AG09319 (cell line): ENCODE measurements around the gene SYNGR3.

Source experiments
- DNase-seq: peaks from one replicate; pipeline ENCODE4 v3.0.0-alpha.2; 2010; ENCODE audit warnings: low read depth; ENCODE audit errors: extremely low read depth
- TF ChIP-seq, protein P1 (sequence below): IDR thresholded peaks from 2 replicates; pipeline ENCODE4 v1.5.1; 2011; ENCODE audit warnings: low read depth, mild to moderate bottlenecking, inconsistent platforms, low read length, moderate library complexity

SYNGR3 gene

DNA sequence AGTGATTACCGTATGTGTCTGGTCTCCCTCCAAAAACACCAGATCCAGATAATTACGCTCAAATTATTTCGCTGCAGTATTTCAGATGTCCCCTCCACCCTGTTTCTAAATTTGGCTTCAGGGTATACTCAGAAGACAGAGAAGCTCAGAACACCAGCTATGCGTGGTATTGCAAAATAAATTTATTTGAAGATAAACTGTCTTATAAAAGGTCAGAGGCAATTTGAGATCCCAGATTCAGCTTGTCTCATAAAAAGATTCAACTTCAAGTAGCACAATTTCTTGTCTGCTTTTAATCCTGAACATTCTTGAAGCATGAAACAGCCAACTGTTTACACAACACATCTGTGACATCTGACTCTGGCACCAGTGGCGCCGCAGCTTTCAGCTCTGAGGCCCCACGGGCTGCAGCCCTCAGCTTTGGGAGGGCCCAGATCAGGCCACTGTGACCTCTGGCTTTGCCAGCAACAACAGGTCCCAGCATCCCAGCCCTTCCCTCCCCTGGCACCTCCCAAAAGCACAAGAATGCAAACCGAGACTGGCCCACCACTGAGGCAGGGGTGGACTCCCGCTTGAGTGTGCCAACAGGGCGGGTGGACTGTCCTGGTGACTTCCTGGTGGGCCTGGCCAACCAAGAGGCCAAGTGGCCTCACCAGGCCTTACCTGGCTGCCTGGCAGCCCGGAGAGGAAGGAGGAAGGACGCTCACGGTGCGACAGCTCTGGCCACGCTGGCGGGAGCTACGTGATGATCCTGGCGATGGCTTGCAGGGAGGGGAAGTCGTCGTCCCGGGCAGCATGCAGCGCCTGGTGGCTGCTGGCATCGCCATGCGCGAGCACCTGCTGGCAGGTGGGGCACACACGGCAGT lies 8.0 kb downstream of the SYNGR3 start:
- peak; percentile 61 for DNase-seq
- TF ChIP-seq, protein P1, sequence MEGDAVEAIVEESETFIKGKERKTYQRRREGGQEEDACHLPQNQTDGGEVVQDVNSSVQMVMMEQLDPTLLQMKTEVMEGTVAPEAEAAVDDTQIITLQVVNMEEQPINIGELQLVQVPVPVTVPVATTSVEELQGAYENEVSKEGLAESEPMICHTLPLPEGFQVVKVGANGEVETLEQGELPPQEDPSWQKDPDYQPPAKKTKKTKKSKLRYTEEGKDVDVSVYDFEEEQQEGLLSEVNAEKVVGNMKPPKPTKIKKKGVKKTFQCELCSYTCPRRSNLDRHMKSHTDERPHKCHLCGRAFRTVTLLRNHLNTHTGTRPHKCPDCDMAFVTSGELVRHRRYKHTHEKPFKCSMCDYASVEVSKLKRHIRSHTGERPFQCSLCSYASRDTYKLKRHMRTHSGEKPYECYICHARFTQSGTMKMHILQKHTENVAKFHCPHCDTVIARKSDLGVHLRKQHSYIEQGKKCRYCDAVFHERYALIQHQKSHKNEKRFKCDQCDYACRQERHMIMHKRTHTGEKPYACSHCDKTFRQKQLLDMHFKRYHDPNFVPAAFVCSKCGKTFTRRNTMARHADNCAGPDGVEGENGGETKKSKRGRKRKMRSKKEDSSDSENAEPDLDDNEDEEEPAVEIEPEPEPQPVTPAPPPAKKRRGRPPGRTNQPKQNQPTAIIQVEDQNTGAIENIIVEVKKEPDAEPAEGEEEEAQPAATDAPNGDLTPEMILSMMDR, result no peak

DNA sequence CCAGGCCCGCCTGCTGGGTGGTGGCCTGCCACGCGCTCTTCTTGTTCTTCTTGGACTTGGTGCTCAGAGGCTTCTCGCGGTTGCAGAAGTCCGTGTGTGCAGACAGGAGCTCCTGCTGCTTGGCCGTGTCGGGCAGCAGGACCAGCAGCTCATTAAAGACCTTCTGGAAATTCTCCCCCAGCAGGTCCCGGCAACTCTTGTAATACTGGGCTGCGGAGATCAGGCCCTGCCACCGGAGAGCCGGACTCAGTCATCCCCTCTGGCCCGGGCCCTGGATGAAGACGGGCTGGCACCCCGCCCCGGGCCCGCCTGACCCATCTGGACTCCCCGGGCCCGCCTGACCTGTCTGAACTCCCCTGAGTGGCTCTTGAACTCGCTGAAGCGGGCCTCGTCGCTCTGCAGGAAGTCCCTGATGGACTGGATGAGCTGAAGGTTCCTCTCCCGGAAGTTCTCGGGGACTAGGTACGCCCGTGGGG lies 8.6 kb downstream of the SYNGR3 start:
- TF ChIP-seq, protein P1, result no peak

GRCh38 chr16:1998852-1999801 lies 9.4 kb downstream of the SYNGR3 start:
- TF ChIP-seq, protein P1, result no peak
- DNase-seq, result no peak

More for the DNA sequence above, 8.6 kb downstream of the SYNGR3 start:
- no peak for DNase-seq

- TF ChIP-seq, protein P1, result no peak
- no peak for DNase-seq
Observed at GRCh38 chr16:1999866-2000514, 10.2 kb downstream of the SYNGR3 start.

DNA sequence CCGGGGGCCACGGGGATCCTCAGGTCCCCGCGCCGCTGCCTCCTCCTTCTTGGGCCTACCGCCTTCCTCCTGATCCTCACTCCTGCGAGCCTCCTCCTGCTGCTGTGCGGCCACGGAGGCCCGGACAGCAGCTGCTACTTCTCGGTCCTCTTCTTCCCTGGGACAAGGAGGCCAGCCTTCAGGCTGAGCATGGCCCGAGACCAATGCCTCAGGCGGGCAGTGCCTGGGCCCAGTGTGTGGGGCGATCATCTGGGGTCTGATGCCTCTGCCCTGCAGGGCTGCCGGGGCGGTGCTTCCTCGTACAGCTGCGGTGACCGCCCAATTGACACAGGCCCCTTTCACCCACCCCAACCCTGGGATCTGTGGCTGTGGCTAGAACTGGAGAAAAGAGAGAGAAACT lies 11.3 kb downstream of the SYNGR3 start:
- no peak for DNase-seq
- TF ChIP-seq, protein P1, result no peak

GRCh38 chr16:2001456-2002355 lies 11.9 kb downstream of the SYNGR3 start:
- TF ChIP-seq, protein P1, result no peak
- no peak for DNase-seq
